Activated CD8-positive, alpha-beta memory T cell treated with anti-CD3 and anti-CD28 coated beads, Interleukin-2, amount 50 U/mL, for 24 hours (primary cell): Measurements from ENCODE around the gene TRABD2B.

ENCODE experiments used
- DNase-seq: peaks from one replicate; pipeline ENCODE4 v3.0.0-alpha.2; 2020; ENCODE audit errors: extremely low read depth

Gene TRABD2B

DNA sequence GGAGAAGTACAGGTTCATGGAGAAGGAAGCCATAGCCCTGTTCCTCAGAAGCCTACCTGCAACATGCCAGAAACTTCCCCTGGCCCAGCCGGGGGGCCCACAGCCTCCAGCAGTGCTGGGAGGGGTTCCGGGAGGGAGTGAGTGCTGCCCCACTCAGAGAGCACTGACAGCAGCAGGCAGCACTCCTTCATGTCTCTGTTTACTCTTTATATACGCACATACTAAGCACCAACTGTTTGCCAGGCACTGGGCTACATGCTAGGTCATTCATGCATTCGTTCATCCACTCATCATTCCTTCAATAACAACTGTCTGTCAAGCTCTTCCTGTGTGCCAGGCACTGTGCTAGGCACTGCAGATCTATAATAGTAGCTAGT lies 120.6 kb downstream of the TRABD2B start:
- DNase-seq: no peak

DNA sequence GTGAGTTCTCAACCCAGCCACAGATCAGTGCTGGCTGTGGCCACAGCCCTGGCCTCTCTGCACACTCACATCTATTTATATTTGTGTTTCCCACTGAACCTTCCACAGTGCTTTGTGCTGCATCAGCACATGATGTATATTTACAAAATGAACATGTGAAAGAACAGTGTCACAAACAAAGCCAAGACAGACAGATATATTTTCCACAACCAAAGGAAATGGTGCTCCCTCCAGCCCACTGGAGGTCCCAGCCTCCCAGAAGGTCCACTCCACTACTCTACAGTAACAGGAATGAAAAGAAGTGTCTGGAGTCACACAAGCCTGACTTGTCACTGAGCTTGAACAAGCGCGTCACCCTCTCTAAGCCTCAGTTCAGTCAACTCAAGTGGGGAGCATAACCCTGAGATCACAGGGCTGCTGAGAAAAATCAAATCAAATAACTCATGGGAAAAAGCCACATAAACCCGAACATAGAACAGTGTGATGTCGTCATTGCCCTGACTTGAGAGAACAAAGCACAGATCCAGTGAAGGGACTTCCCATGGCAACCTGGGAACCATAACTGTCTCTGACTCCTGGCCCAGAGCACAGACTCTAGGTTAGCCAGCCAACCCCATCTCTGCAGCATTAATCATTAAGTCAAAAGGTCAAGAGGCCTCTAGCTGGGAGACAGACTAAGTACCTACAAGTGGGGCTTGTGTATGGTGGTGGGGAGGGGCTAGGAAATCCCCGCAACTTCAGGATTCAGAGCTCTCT lies 121.2 kb downstream of the TRABD2B start:
- no peak for DNase-seq

DNA sequence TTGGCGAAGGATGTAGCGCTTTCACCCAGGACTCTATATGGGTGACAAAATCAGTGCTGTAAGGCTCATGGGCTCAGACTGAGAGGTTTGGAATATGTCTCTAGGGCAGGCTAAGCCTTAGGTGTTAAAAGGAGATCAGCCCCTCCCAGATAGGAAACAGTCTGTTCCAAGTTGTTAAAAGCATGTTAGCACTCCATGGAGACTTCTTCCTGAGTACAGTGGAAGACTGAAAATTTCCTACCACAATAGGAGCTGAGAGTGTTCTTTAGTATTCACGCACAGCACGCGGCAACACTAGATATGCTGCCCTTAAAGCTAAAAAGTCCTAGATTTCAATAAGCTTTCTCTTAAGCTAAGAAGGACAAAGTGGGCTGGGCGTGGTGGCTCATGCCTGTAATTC lies 122.1 kb downstream of the TRABD2B start:
- DNase-seq: no peak

- DNase-seq: no peak
These were observed 123.8 kb downstream of the TRABD2B start for GRCh38 chr1:47873337-47873736.

- DNase-seq: no peak
These were observed 124.3 kb downstream of the TRABD2B start for GRCh38 chr1:47872886-47873285.

DNA sequence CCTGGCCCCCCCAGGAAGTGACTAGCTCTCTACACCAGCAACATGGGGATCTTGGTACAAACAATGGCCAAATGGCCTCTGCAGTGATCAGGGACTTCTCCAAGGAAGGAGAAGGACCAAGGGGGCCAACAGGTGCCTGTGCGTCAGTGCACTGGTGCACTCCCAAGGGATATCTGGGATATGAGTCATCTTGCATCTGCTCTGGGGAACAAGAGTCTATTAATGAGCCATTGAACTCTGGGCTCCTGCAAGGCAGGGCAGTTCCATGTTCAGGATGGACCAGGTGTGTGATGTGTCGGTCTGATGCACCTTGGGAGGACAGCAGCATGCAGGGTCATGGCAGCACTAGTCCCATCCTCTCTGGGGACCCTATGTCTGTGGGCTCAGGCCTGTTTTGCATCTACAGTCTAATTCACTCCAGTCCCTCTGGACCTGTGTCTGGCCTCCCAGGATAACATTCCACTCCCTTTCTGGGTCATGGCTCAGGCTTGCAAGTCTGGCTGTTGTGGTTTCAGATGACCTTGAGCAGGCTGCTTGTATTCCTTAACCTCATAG lies 125.3 kb downstream of the TRABD2B start:
- DNase-seq: no peak

DNA sequence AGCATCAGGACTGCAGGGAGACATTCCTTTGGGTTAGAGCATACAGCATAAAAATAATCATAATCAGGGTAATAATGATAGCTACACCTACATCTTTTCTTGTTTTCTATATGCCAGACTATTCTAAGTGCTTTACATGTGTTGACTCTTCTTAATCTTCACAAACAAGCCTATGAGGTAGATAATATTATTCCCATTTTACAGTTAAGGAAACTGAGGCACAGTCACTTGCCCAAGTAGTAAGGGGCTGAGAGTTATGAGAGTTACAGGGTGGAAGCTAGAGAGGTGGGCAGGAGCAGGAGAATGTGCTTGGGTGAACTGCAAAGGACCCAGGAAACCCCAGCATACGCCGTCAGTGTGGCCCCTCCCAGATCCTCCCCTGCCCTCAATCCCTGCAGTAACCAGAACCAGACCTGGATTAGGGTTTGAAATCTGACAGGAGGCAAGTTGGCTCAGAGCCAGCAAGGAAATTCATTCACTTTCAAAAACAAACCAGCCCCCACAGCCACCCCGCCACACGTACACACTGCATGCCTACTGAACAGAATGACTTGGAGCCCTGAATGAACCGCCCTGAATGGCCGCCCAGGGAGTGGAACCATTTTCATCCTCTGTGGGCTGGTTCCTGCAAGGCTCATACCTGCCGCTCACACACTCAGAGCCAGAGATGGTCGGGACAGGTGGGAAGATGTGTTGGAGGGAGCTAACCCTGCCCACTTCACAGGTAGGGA lies 126.1 kb downstream of the TRABD2B start:
- DNase-seq: no peak

- DNase-seq: no peak
These were observed 126.7 kb downstream of the TRABD2B start for GRCh38 chr1:47870480-47870879.

DNA sequence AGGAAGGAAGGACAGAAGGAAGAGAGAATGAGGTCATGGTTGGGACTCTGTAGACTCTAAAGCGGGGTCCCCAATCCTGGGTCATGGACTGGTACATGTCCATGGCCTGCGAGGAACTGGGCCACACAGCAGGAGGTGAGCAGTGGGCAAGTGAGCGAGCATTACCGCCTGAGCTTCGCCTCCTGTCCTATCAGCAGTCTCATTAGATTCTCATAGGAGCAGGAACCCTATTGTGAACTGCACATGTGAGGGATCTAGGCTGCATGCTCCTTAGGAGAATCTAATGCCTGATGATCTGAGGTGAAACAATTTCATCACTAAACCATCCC lies 128.9 kb downstream of the TRABD2B start:
- DNase-seq: no peak

DNA sequence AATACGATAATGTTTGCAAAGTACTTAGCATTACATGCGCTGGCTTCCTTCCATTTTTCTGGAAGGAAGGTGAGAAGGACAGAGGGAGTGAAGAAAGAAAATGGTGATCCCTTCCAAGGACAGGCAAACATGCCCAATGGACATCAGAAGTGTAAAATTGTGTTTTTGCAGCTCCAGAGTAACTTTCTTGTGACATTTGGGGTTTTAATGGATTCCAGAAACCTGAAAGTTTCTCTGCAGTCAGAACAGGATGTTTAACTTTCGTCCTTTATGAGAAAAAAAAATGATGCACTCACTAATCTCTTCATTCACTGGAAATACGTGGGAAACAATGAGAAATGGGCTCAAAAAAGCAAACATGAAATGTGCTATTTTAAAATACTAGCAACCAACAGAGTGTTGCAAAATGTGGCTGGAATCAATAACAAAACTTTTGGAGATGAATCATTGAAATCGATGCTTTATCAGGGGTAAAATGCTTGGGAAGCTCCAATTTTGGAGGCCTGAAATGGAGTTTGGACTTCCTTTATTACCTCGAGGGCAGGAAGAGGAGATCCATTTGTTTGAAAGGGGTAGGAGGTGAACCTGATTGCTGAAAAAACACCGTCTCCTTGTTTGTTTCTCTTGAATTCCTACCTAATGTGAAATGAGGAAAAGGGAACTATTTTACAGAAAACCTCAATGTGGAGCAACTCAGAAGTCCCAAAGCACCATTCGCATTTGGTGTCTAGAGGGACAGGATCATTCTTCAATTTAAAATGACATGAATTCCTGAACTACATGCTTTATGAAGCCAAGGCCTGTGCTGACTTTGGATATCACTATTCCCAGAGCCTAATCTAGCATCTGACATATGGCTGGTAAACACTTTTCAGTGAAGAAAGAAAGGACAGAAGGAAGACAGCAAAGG lies 129.5 kb downstream of the TRABD2B start:
- no peak for DNase-seq

DNA sequence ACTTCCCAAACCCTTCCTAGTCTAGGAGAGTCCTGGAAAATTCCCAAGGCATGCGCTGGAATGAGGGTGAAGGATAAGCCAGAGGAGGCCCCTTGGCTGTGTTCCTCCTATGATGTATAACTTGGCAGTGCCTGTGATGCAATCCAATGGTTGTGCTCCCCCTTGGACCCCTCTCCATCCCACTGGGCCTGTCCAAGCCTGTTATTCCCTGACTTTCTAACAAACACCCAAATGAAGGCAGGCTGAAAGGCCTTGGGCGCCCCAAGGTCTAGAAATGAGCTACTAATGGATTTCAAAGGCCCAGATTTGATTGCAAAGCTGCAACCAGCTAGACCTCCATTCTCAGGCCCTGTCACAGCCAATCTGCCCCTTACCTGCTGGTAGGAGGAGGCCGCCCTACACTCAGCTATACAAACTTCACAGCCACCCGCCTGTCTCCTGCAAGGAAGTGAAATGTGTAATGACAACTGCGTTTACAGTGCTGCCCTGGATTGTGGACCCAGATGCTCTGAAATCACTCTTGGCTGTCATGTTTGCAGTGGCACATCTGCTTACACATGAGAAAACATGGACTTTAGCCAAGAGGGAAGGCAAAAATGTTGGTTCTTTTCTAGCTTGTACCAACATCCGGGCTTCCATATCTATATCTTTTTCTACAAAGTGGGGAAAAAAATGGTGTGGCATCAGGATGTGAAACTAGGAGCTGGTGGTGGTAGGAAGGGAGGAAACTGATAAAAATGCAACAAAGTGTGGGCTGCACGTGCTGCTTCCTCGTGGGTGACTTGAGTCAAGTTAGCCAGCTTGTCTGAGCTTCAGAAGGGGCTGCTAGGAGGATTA lies 130.4 kb downstream of the TRABD2B start:
- DNase-seq: no peak

DNA sequence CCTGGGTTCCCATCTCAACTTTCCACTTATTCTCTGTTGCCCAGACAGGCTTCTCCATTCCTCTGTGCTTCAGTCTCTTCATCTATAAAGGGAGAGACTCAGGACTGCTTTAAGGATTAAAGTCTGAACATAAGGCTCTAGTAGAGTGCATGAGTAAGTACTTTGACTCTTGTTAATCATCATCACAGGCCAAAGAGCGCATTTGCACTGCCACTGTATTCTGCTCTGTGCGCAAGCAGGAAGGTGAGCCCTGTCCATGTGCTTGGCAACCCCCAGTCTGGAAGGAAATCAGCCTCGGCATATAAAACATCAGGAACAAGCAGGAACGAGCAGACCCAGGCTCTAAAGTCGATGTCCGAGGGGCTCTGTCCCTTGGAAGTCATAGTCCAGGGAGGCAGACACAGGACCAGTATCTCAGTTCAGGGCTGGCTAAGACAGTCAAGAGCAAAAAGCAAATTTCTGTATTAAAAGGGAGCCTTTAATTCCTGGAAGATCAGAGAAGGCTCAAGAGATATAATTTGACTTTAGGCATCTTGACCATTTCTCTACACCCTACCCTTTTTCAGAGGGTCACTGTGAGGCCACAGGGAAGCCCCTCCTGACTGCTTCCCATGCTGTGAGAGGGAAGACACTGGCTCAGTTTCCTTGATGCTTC lies 131.2 kb downstream of the TRABD2B start:
- no peak for DNase-seq

GRCh38 chr1:47859092-47859743 lies 138.0 kb downstream of the TRABD2B start:
- DNase-seq: no peak

DNA sequence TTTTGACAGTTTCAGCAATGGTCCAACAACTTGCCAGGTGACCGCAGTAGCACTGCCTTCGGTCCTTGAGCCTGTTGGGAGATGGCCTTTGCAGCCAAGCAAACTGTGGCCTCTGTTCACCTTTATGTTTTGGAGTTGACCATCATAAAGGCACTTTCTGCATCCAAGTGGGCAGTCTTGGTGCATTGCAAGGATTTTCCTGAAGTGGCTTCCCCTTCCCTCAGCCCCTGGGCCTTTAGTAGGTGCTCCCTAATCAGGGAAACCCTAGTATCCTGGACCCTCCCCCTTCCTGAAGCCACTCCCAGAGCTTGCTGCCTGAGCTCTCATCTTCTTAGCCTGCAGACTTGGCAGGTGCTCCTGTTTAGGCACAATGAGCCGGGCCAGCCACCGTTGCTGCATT lies 140.2 kb downstream of the TRABD2B start:
- DNase-seq: no peak

DNA sequence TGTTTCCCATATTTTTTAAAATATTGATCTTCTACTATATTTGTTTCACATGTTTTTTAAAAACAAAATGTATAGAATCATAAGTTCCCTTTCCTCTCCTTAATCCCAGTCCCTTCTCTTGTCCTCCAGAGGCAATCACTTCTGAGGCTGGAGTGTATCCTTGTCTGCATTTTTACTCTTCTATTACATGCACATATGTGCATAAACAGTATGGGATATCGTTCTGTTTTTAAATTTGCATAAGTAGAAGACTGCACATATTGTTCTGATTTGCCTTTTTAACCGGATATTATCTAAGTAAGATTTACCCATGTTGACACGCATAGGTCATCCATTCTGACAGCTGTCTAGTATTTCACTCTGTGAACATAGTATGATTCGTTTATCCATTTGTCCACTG lies 142.0 kb downstream of the TRABD2B start:
- DNase-seq: no peak

DNA sequence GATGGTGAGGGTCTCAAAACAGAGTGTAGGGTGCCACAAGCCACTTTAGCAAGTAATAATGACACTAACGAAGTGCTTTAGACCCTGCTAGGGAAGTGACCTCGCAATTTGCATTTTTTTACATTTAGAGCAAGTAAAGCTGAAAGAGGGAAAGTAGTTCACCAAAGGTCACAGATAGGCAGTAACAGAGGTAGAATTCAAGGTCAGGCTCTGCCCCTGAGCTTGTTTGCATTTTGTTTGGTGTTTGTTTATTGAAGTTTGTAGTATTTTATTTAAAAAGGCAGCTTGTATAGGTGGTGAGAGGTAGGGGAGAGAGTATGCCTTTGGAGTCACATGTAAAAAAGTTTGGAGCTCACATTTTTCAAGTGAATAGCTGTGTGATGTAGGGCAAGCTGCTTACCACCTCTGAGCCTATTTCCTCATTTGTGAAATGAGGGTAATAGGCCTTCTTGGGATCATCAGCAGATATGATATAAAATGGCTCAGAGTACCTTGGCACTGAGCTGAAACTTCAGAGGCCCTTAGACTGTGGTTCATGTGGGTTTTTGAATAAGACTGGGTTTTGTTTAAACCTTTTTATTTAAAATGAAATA lies 142.5 kb downstream of the TRABD2B start:
- no peak for DNase-seq

GRCh38 chr1:47853852-47854251 lies 143.3 kb downstream of the TRABD2B start:
- DNase-seq: no peak

DNA sequence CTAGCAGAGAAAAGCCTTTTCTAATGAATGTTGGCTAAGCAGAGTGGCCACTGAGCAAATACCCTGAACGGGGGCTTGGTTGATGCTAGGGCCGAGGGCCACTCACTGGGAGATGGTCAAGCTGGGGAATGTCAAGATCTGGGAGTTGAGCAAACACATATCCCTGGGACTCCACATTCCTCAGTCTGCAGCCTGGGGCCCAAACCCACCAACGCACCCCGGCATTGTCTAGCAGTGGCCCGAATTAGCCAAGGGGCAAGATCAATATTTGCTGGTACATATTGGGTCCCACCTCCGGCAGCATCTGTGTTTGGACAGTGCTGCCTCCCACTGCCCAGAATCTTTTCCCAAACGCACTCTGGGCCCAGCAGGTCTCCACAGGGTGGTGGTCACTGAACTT lies 144.1 kb downstream of the TRABD2B start:
- DNase-seq: no peak

GRCh38 chr1:47852006-47852718 lies 145.0 kb downstream of the TRABD2B start:
- DNase-seq: no peak
